GM12891 (cell line): ENCODE measurements around the gene LGALS8.

ENCODE experiments used
- PAX5 ChIP-seq: IDR thresholded peaks from 2 replicates; pipeline ENCODE4 v1.6.1; 2011; ENCODE audit warnings: low read length, moderate library complexity, mild to moderate bottlenecking; ENCODE audit not compliant: insufficient read depth, severe bottlenecking
- POLR2A ChIP-seq: IDR thresholded peaks from 2 replicates; pipeline ENCODE4 v1.6.1; 2011; ENCODE audit warnings: low read depth, low read length, control low read depth
- POLR2AphosphoS5 ChIP-seq: IDR thresholded peaks from 2 replicates; pipeline ENCODE4 v1.6.1; 2011; ENCODE audit warnings: low read depth, low read length, control low read depth
- SPI1 ChIP-seq: IDR thresholded peaks from 2 replicates; pipeline ENCODE4 v1.6.1; 2011; ENCODE audit warnings: low read depth, low read length, control low read depth
- TAF1 ChIP-seq: IDR thresholded peaks from 2 replicates; pipeline ENCODE4 v1.6.1; 2011; ENCODE audit warnings: low read depth, low read length, control low read depth

DNA sequence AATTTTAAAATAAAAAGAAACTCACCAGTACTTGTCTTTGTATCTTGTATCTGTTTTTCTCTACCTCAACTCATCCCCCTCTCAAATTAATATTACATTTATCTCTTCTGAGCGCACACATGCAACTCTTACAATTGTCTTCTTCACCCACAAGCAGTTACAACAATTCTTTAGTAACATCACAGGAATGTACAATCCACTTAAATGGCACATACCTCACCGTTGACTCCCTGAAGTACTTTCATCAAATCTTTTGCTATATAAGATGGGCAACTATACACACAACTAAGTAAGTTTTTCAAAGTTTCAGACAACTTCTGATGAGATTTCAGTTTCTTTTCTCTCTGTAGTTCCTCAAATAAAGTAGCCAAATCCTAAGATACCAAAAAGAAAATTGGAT is 52.2 kb downstream of the LGALS8 start:
- TF ChIP-seq POLR2A (no peak), POLR2AphosphoS5 (no peak), TAF1 (no peak), PAX5 (no peak), SPI1 (no peak)
